DOHH2 (cell line): Measurements from ENCODE around the gene TAMM41.

Source experiments
- H3F3A ChIP-seq: fragments of 200-600 bp; sonication (generic), shearing (Covaris generic); 2 replicates; pipeline ENCODE4 v1.6.0; 2016; ENCODE audit warnings: antibody characterized with exemption, mild to moderate bottlenecking; ENCODE audit not compliant: control insufficient read depth, insufficient read depth
- H3K27ac ChIP-seq: fragments of 200-600 bp; sonication (generic); 2 replicates; pipeline ENCODE4 v1.5.1; 2014; ENCODE audit warnings: low read depth, mild to moderate bottlenecking, low read length, moderate library complexity
- H3K27me3 ChIP-seq: fragments of 200-600 bp; sonication (generic); 2 replicates; pipeline ENCODE4 v1.6.1; 2014; ENCODE audit warnings: mild to moderate bottlenecking, low read length, mixed read lengths; ENCODE audit not compliant: control insufficient read depth
- H3K36me3 ChIP-seq: fragments of 200-600 bp; sonication (generic); 2 replicates; pipeline ENCODE4 v1.6.1; 2014; ENCODE audit warnings: mild to moderate bottlenecking, low read length, moderate library complexity, mixed read lengths; ENCODE audit not compliant: control insufficient read depth
- H3K4me1 ChIP-seq: fragments of 200-600 bp; sonication (generic); 2 replicates; pipeline ENCODE4 v1.6.1; 2014; ENCODE audit warnings: mild to moderate bottlenecking, low read length, mixed read lengths; ENCODE audit not compliant: control insufficient read depth
- H3K4me2 ChIP-seq: fragments of 200-600 bp; sonication (generic); 2 replicates; pipeline ENCODE4 v1.6.0; 2014; ENCODE audit warnings: mild to moderate bottlenecking, low read length, moderate library complexity
- H3K4me3 ChIP-seq: fragments of 200-600 bp; sonication (generic); 2 replicates; pipeline ENCODE4 v1.5.1; 2014; ENCODE audit warnings: mild to moderate bottlenecking, low read length, mixed read lengths
- H3K79me2 ChIP-seq: fragments of 200-600 bp; sonication (generic); 2 replicates; pipeline ENCODE4 v1.6.1; 2014; ENCODE audit warnings: mild to moderate bottlenecking, low read length, mixed read lengths; ENCODE audit not compliant: control insufficient read depth
- H3K9me2 ChIP-seq: fragments of 200-600 bp; sonication (generic); replicated peaks from 2 replicates; pipeline ENCODE4 v1.6.1; 2014; ENCODE audit warnings: mild to moderate bottlenecking, low read length, mixed read lengths; ENCODE audit not compliant: control insufficient read depth
- H3K9me3 ChIP-seq: fragments of 200-600 bp; sonication (generic); 2 replicates; pipeline ENCODE4 v1.6.1; 2014; ENCODE audit warnings: antibody characterized with exemption, low read length, mixed read lengths; ENCODE audit not compliant: control insufficient read depth, insufficient read depth
- H4K20me1 ChIP-seq: fragments of 200-600 bp; sonication (generic); 2 replicates; pipeline ENCODE4 v1.6.0; 2014; ENCODE audit warnings: low read depth, mild to moderate bottlenecking, antibody characterized with exemption, low read length, moderate library complexity; ENCODE audit not compliant: control insufficient read depth, insufficient read depth
- CTCF ChIP-seq: fragments of 200-600 bp; sonication (generic); IDR thresholded peaks from one replicate; pipeline ENCODE4 v1.5.1; 2014; ENCODE audit warnings: antibody characterized with exemption, mild to moderate bottlenecking, low read depth, low read length; ENCODE audit not compliant: poor library complexity, severe bottlenecking
- EZH2phosphoT487 ChIP-seq: fragments of 200-600 bp; sonication (generic); IDR thresholded peaks from 2 replicates; pipeline ENCODE4 v1.6.1; 2017; ENCODE audit warnings: borderline replicate concordance, mild to moderate bottlenecking, antibody characterized with exemption, low read length, moderate library complexity, mixed read lengths

The TAMM41 gene

GRCh38 chr3:11845651-11846050, 1.0 kb downstream of the TAMM41 start:
- no peak for TF ChIP-seq CTCF
- Histone ChIP-seq H3K4me3 (peak overlapping the region; percentile 97), H3K27ac (peak overlapping the region; percentile 43), H3K9me3 (0 out of 2 replicates have a peak, but pooled peaks cover under 1% of the 10 kb centered on the region), H3K27me3 (peaks cover 4% of the 10 kb centered on the region; the same call in 1 of the 2 replicates), H3K4me2 (peak overlapping the region; percentile 62), H3K79me2 (peaks cover 47% of the 10 kb centered on the region), H3K36me3 (peaks cover 50% of the 10 kb centered on the region), H3K9me2 (no peaks in the 10 kb centered on the region), H3K4me1 (peaks cover 15% of the 10 kb centered on the region), H3F3A (no peaks in the 10 kb centered on the region), H4K20me1 (no peaks in the 10 kb centered on the region)

- Histone ChIP-seq H3K4me3 (peak overlapping the region; percentile 97), H3K27me3 (no peaks in the 10 kb centered on the region), H3K27ac (no peak overlapping the region), H3K4me1 (peaks cover 15% of the 10 kb centered on the region), H3K9me3 (peaks cover 5% of the 10 kb centered on the region; the same call in 1 of the 2 replicates), H3K9me2 (no peaks in the 10 kb centered on the region), H3K4me2 (peak overlapping the region; percentile 62), H4K20me1 (no peaks in the 10 kb centered on the region), H3K36me3 (peaks cover 58% of the 10 kb centered on the region), H3F3A (no peaks in the 10 kb centered on the region), H3K79me2 (peaks cover 51% of the 10 kb centered on the region)
- no peak for TF ChIP-seq EZH2phosphoT487
- no peak for TF ChIP-seq CTCF
Observed at GRCh38 chr3:11844891-11845290, 1.8 kb downstream of the TAMM41 start.

GRCh38 chr3:11835028-11835639, 11.6 kb downstream of the TAMM41 start:
- Histone ChIP-seq H3K9me2 (no peaks in the 10 kb centered on the region), H3K27me3 (no peaks in the 10 kb centered on the region), H3K9me3 (no peaks in the 10 kb centered on the region), H3K27ac (no peak overlapping the region), H3K4me1 (no peaks in the 10 kb centered on the region), H4K20me1 (no peaks in the 10 kb centered on the region), H3K79me2 (no peaks in the 10 kb centered on the region), H3K4me3 (no peak overlapping the region), H3K36me3 (peaks cover 87% of the 10 kb centered on the region), H3K4me2 (no peak overlapping the region), H3F3A (peaks cover 5% of the 10 kb centered on the region)
- TF ChIP-seq CTCF (peak; percentile 48), EZH2phosphoT487 (no peak)
